Motor neuron (in vitro differentiated cells): ENCODE data around the gene RASD1. TPM values are rescaled to one million over a fixed set of nuclear protein-coding genes. Genes with fewer than 3 reads are reported as not detected.

ENCODE experiments used
- ATAC-seq, 8 experiments: fragments of 200-7000 bp; cut with Tn5 transposase; replicated peaks in 6 of 8; 2 replicates each; pipeline ENCODE4 v1.8.0; 2021; ENCODE audit warnings: mild to moderate bottlenecking in 8 of 8, moderate library complexity in 8 of 8
- H3K27ac ChIP-seq, 2 donors: fragments of 250-450 bp; sonication (Bioruptor Pico); 2 replicates each; pipeline ENCODE4 v1.9.0; 2021; ENCODE audit warnings: antibody characterized with exemption in 2 of 2, mild to moderate bottlenecking in 2 of 2, moderate library complexity in 1 of 2
- H3K4me1 ChIP-seq, 2 donors: fragments of 250-450 bp; sonication (Bioruptor Pico); replicated peaks in 1 of 2; 2 replicates each; pipeline ENCODE4 v1.6.1; 2021; ENCODE audit warnings: antibody characterized with exemption in 2 of 2, mild to moderate bottlenecking in 2 of 2, moderate library complexity in 1 of 2
- H3K4me3 ChIP-seq, 5 donors: fragments of 250-450 bp; sonication (Bioruptor Pico); 2 replicates each; pipeline ENCODE4 v1.9.0; 2021; ENCODE audit warnings: antibody characterized with exemption in 5 of 5, mild to moderate bottlenecking in 5 of 5, moderate library complexity in 4 of 5
- WGBS, 10 experiments: fragments of 450-650 bp; shearing (Covaris generic); methylation state at CpG; one replicate each; pipeline ENCODE4 v1.0.0; 2022; 5-methylcytosine and 5-hydroxymethylcytosine counted together
- in situ Hi-C, 9 experiments: fragments of 400-800 bp; cut with MboI; loops; one replicate each; pipeline ENCODE4 v1.15.0; 2021; ENCODE audit warnings: low sequenced_read_pairs in 9 of 9, low pct_unique_long_range_greater_than_20kb in 2 of 9; ENCODE audit not compliant: unreplicated experiment in 9 of 9
- total RNA-seq, 8 experiments: library from RNA; unstranded; fragments of 300-600 nt; gene quantifications; 2 replicates each; pipeline versions ENCODE4 v1.2.3 to v1.2.4, GENCODE V29; 2022

Gene RASD1
- total RNA-seq, 8 experiments from 2014 or later: 0.46 to 37.1 (median 6.7) TPM

GRCh38 chr17:17485420-17485819 lies 10.8 kb downstream of the RASD1 start:
- H3K4me1 ChIP-seq: no peaks in the 10 kb centered on the region
- H3K27ac ChIP-seq: no peak overlapping the region
- no peak overlapping the region for H3K4me3 ChIP-seq
- in situ Hi-C loops: loop anchor here in 1 of 9 experiments (25.0 kb wide), 1 partner anchor 152 kb away; no protein-coding TSS in a partner anchor
- 95 to 100% (median 96%) methylated on average over 1 to 5 of the region's 6 CpGs; no CpG with 5 or more reads in 6 of the 10 experiments for WGBS, 10 experiments
- ATAC-seq: no peak

- 10 to 90% (median 50%) methylated on average over 2 to 11 of the region's 12 CpGs; no CpG with 5 or more reads in 5 of the 10 experiments for WGBS, 10 experiments
- Histone ChIP-seq H3K4me1 (no peaks in the 10 kb centered on the region), H3K4me3 (no peak overlapping the region), H3K27ac (no peak overlapping the region)
- ATAC-seq: no peak
- in situ Hi-C loops: loop anchor here in 1 of 9 experiments (25.0 kb wide), 1 partner anchor 153 kb away; no protein-coding TSS in a partner anchor
Observed at GRCh38 chr17:17484451-17484899, 11.7 kb downstream of the RASD1 start.

GRCh38 chr17:17481860-17482259 lies 14.3 kb downstream of the RASD1 start:
- Histone ChIP-seq H3K27ac (no peak overlapping the region), H3K4me1 (peaks cover 11% of the 10 kb centered on the region in 2 donors), H3K4me3 (no peak overlapping the region)
- in situ Hi-C loops: loop anchor here in 1 of 9 experiments (25.0 kb wide), 1 partner anchor 155 kb away; no protein-coding TSS in a partner anchor
- no peak for ATAC-seq
- WGBS, 10 experiments: 52 to 100% (median 89%) methylated on average over 1 to 4 of the region's 5 CpGs; no CpG with 5 or more reads in 1 of the 10 experiments

- no peak for ATAC-seq
- 43 to 94% (median 84%) methylated on average over 3 to 6 of the region's 6 CpGs; no CpG with 5 or more reads in 1 of the 10 experiments for WGBS, 10 experiments
- Histone ChIP-seq H3K4me1 (peaks cover 14% of the 10 kb centered on the region in 2 donors), H3K4me3 (no peak overlapping the region), H3K27ac (no peak overlapping the region)
- in situ Hi-C loops: loop anchor here in 1 of 9 experiments (25.0 kb wide), 1 partner anchor 157 kb away; no protein-coding TSS in a partner anchor
Observed at GRCh38 chr17:17480593-17481148, 15.5 kb downstream of the RASD1 start.

- peaks cover 14 to 18% of the 10 kb centered on the region in 2 donors for H3K4me1 ChIP-seq
- no peak overlapping the region for H3K4me3 ChIP-seq
- WGBS, 10 experiments: 84 to 100% (median 96%) methylated on average over 2 to 3 of the region's 3 CpGs; no CpG with 5 or more reads in 5 of the 10 experiments
- ATAC-seq: no peak
- in situ Hi-C loops: loop anchor here in 1 of 9 experiments (25.0 kb wide), 1 partner anchor 158 kb away; no protein-coding TSS in a partner anchor
- H3K27ac ChIP-seq: no peak overlapping the region
Observed at GRCh38 chr17:17479209-17479608, 17.0 kb downstream of the RASD1 start.

GRCh38 chr17:17476865-17477467 lies 19.2 kb downstream of the RASD1 start, which contains the start of gene MED9:
TSS of gene MED9 (plus strand) at chr17:17477000. CDS start at chr17:17477042, 42 bp downstream.
- ATAC-seq: peak; percentile 93 to 98 (median 96)
- H3K4me3 ChIP-seq: peak within 1 kb of the TSS; percentile 75 to 98 (median 94)
- H3K4me1 ChIP-seq: peaks cover 18 to 27% of the 10 kb centered on the region in 2 donors
- 0% methylated on average over 1 to 9 of the region's 47 CpGs; no CpG with 5 or more reads in 6 of the 10 experiments for WGBS, 10 experiments
- H3K27ac ChIP-seq: peak within 1 kb of the TSS; percentile 88 to 89
- in situ Hi-C loops: loop anchor here in 1 of 9 experiments (25.0 kb wide), 1 partner anchor 160 kb away; no protein-coding TSS in a partner anchor

GRCh38 chr17:17474341-17474740 lies 21.9 kb downstream of the RASD1 start:
- H3K4me3 ChIP-seq: no peak overlapping the region
- 0 to 72% (median 34%) methylated on average over 1 to 7 of the region's 7 CpGs for WGBS, 10 experiments

GRCh38 chr17:17472333-17472920 lies 23.8 kb downstream of the RASD1 start:
- 2 to 47% (median 19%) methylated on average over 4 to 8 of the region's 8 CpGs for WGBS, 10 experiments
- Histone ChIP-seq H3K4me1 (peaks cover 7 to 21% of the 10 kb centered on the region in 2 donors), H3K27ac (peak overlapping the region in 1 of 2 donors; percentile 58), H3K4me3 (no peak overlapping the region)
- ATAC-seq: peak in 5 of 8 experiments; percentile 20 to 40 (median 35)
- in situ Hi-C loops: no loop called here

More at GRCh38 chr17:17474341-17474740, 21.9 kb downstream of the RASD1 start:
- ATAC-seq: no peak
- Histone ChIP-seq H3K27ac (no peak overlapping the region), H3K4me1 (peaks cover 18 to 32% of the 10 kb centered on the region in 2 donors)
- in situ Hi-C loops: no loop called here

GRCh38 chr17:17469996-17470395 lies 26.2 kb downstream of the RASD1 start:
- no peak overlapping the region for H3K27ac ChIP-seq
- in situ Hi-C loops: no loop called here
- WGBS, 10 experiments: 0 to 100% methylated on average over 1 of the region's 3 CpGs; no CpG with 5 or more reads in 8 of the 10 experiments
- no peak overlapping the region for H3K4me3 ChIP-seq
- no peak for ATAC-seq
- H3K4me1 ChIP-seq: peaks cover 4 to 30% of the 10 kb centered on the region in 2 donors

- in situ Hi-C loops: no loop called here
- 93 to 100% (median 97%) methylated on average over 3 to 4 of the region's 4 CpGs; no CpG with 5 or more reads in 6 of the 10 experiments for WGBS, 10 experiments
- Histone ChIP-seq H3K4me1 (peaks cover 4 to 27% of the 10 kb centered on the region in 2 donors), H3K27ac (no peak overlapping the region), H3K4me3 (no peak overlapping the region)
- no peak for ATAC-seq
Observed at GRCh38 chr17:17469358-17469757, 26.8 kb downstream of the RASD1 start.

- H3K27ac ChIP-seq: no peak overlapping the region
- WGBS, 10 experiments: 0 to 100% (median 40%) methylated on average over 1 to 3 of the region's 5 CpGs; no CpG with 5 or more reads in 5 of the 10 experiments
- no peak for ATAC-seq
- in situ Hi-C loops: no loop called here
- no peak overlapping the region for H3K4me3 ChIP-seq
- H3K4me1 ChIP-seq: peaks cover 4 to 27% of the 10 kb centered on the region in 2 donors
Observed at GRCh38 chr17:17468217-17469010, 27.8 kb downstream of the RASD1 start.

GRCh38 chr17:17467720-17468119 lies 28.5 kb downstream of the RASD1 start:
- in situ Hi-C loops: no loop called here
- ATAC-seq: peak in 3 of 8 experiments; percentile 19 to 52 (median 48)
- Histone ChIP-seq H3K4me3 (no peak overlapping the region), H3K27ac (no peak overlapping the region), H3K4me1 (peaks cover 3 to 25% of the 10 kb centered on the region in 2 donors)
- WGBS, 10 experiments: 8 to 80% (median 45%) methylated on average over 1 to 5 of the region's 5 CpGs; no CpG with 5 or more reads in 2 of the 10 experiments
